GM23338 (cell line): ENCODE measurements around the gene CFAP141. TPM values are rescaled to one million over a fixed set of nuclear protein-coding genes. Genes with fewer than 3 reads are reported as not detected.

Experiments used
- ATAC-seq: fragments of 200-7000 bp; cut with Tn5 transposase; 3 replicates; pipeline ENCODE4 v1.9.1; 2020
- DNase-seq: peaks from one replicate; pipeline ENCODE4 v3.0.0-alpha.2; 2015; ENCODE audit warnings: low spot score
- H2AFZ ChIP-seq: fragments of 200-600 bp; sonication (generic); 2 replicates; pipeline ENCODE4 v1.8.0; 2016; ENCODE audit warnings: antibody characterized with exemption, mild to moderate bottlenecking, moderate library complexity
- H3F3A ChIP-seq: fragments of 200-600 bp; sonication (generic); replicated peaks from 2 replicates; pipeline ENCODE4 v1.8.0; 2017; ENCODE audit warnings: antibody characterized with exemption, mixed run types, low read depth
- H3K27ac ChIP-seq: fragments of 200-600 bp; sonication (generic); 2 replicates; pipeline ENCODE4 v1.6.1; 2016; ENCODE audit warnings: low read depth
- H3K27me3 ChIP-seq: fragments of 200-600 bp; sonication (generic); 2 replicates; pipeline ENCODE4 v1.8.0; 2016; ENCODE audit warnings: mild to moderate bottlenecking, mixed run types, moderate library complexity; ENCODE audit not compliant: insufficient read depth
- H3K36me3 ChIP-seq: fragments of 200-600 bp; sonication (generic); 2 replicates; pipeline ENCODE4 v1.8.0; 2016; ENCODE audit warnings: mild to moderate bottlenecking; ENCODE audit not compliant: insufficient read depth
- H3K4me1 ChIP-seq: fragments of 200-600 bp; sonication (generic); 2 replicates; pipeline ENCODE4 v1.8.0; 2016; ENCODE audit warnings: mild to moderate bottlenecking, moderate library complexity; ENCODE audit not compliant: insufficient read depth
- H3K4me2 ChIP-seq: fragments of 200-600 bp; sonication (generic); 2 replicates; pipeline ENCODE4 v1.7.1; 2017; ENCODE audit warnings: mixed run types
- H3K4me3 ChIP-seq: fragments of 200-600 bp; sonication (generic); 2 replicates; pipeline ENCODE4 v1.6.1; 2016; ENCODE audit warnings: mixed run types
- H3K79me2 ChIP-seq: fragments of 200-600 bp; sonication (generic); replicated peaks from 2 replicates; pipeline ENCODE4 v1.8.0; 2017; ENCODE audit warnings: mild to moderate bottlenecking; ENCODE audit not compliant: insufficient read depth
- H3K9me2 ChIP-seq: fragments of 200-600 bp; sonication (generic); 2 replicates; pipeline ENCODE4 v1.8.0; 2017; ENCODE audit not compliant: insufficient read depth
- H4K20me1 ChIP-seq: fragments of 200-600 bp; sonication (generic); replicated peaks from 2 replicates; pipeline ENCODE4 v1.8.0; 2017; ENCODE audit warnings: mild to moderate bottlenecking; ENCODE audit not compliant: insufficient read depth
- H3K27ac Mint-ChIP-seq: 2 replicates; pipeline ENCODE4 v1.8.0; 2020; ENCODE audit warnings: inconsistent platforms, mild to moderate bottlenecking, moderate library complexity, mixed read lengths
- H3K27me3 Mint-ChIP-seq: 3 replicates; pipeline ENCODE4 v1.8.0; 2022; ENCODE audit warnings: low read depth, mild to moderate bottlenecking, moderate library complexity, mixed read lengths, inconsistent platforms; ENCODE audit not compliant: insufficient read depth, poor library complexity
- H3K36me3 Mint-ChIP-seq: 3 replicates; pipeline ENCODE4 v1.8.0; 2021; ENCODE audit warnings: low read depth, mild to moderate bottlenecking, inconsistent platforms, moderate library complexity, mixed read lengths
- H3K4me1 Mint-ChIP-seq: 3 replicates; pipeline ENCODE4 v1.8.0; 2020; ENCODE audit warnings: mild to moderate bottlenecking, inconsistent platforms, mixed read lengths
- H3K4me3 Mint-ChIP-seq: 3 replicates; pipeline ENCODE4 v1.8.0; 2021; ENCODE audit warnings: moderate library complexity, mild to moderate bottlenecking, inconsistent platforms, mixed read lengths
- H3K9me3 Mint-ChIP-seq: 3 replicates; pipeline ENCODE4 v1.8.0; 2020; ENCODE audit warnings: moderate library complexity, mild to moderate bottlenecking, inconsistent platforms, mixed read lengths
- CREB1 ChIP-seq: fragments of 250-450 bp; sonication (Bioruptor Pico); IDR thresholded peaks from 2 replicates; pipeline ENCODE4 v1.5.0; 2020; ENCODE audit warnings: low read depth, mild to moderate bottlenecking, moderate library complexity
- EZH2 ChIP-seq: fragments of 200-600 bp; sonication (generic); IDR thresholded peaks from one replicate; pipeline ENCODE4 v1.8.0; 2017; ENCODE audit warnings: antibody characterized with exemption, mild to moderate bottlenecking, low read depth; ENCODE audit not compliant: unreplicated experiment
- EZH2phosphoT487 ChIP-seq: fragments of 200-600 bp; sonication (generic); IDR thresholded peaks from one replicate; pipeline ENCODE4 v1.8.1; 2018; ENCODE audit warnings: antibody characterized with exemption; ENCODE audit not compliant: unreplicated experiment
- JUNB ChIP-seq: IDR thresholded peaks from one replicate; pipeline ENCODE4 v1.6.1; 2016; ENCODE audit warnings: antibody characterized with exemption; ENCODE audit not compliant: unreplicated experiment
- NANOG ChIP-seq: IDR thresholded peaks from 2 replicates; pipeline ENCODE4 v1.6.1; 2016; ENCODE audit warnings: antibody characterized with exemption, borderline replicate concordance
- ZNF114 ChIP-seq: fragments of 250-450 bp; sonication (Bioruptor Pico); IDR thresholded peaks from 2 replicates; pipeline ENCODE4 v1.5.0; 2020; ENCODE audit warnings: mild to moderate bottlenecking, moderate library complexity
- polyA plus RNA-seq: library from polyadenylated mRNA; unstranded; fragments of >200 nt; fragmentation: Nextera tagmentation; extraction: Ambion mirVana; gene quantifications from 2 replicates; pipeline ENCODE4 v1.2.1, GENCODE V29; 2016
- total RNA-seq: library from RNA; depleted of rRNA; stranded (reverse); fragments of >200 nt; shearing (Covaris generic); gene quantifications from 2 replicates; pipeline ENCODE4 v1.2.3, GENCODE V29; 2014
- TF ChIP-seq, protein P1 (sequence below), 2 experiments: fragments of 200-600 bp in 1 of 2; sonication (generic) in 1 of 2; conservative IDR thresholded peaks; 2 replicates each; pipeline versions ENCODE4 v1.5.1 to v1.6.1; 2016 to 2017; ENCODE audit warnings: antibody characterized with exemption in 2 of 2, low read depth in 2 of 2, mild to moderate bottlenecking in 2 of 2, moderate library complexity in 1 of 2
- TF ChIP-seq, protein P2 (sequence below): IDR thresholded peaks from one replicate; pipeline ENCODE4 v1.6.1; 2018; ENCODE audit warnings: antibody characterized with exemption; ENCODE audit not compliant: unreplicated experiment
- TF ChIP-seq, protein P3 (sequence below): fragments of 250-450 bp; sonication (Bioruptor Pico); IDR thresholded peaks from 2 replicates; pipeline ENCODE4 v1.5.0; 2020; ENCODE audit warnings: mild to moderate bottlenecking, moderate library complexity

Gene CFAP141
- total and polyA plus RNA-seq, 2 experiments from 2014 or later = not detected

DNA sequence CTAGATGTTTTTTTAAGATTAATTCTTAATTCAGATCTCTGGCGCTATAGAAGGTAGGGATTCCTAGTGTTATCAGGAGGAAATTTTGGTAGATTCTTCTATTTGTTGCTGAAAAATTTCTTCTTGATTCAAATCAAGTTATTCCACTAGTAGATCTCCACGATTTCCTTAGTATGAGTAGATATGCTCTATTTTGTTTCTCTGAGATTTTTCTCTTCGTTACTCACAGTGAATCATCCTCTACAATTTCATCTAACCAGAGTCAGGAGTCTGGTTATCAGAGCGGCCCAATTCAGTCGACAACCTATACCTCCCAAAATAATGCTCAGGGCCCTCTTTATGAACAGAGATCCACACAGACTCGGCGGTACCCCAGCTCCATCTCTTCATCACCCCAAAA lies 47.5 kb upstream of the CFAP141 start:
- no peak overlapping the region for H3K27ac ChIP-seq
- ATAC-seq (no peak), DNase-seq (no peak)
- peaks cover 13% of the 10 kb centered on the region; the same call in 1 of the 2 replicates for H3K79me2 ChIP-seq
- no peaks in the 10 kb centered on the region for H3K4me1 ChIP-seq
- no peak overlapping the region for H2AFZ ChIP-seq
- Mint-ChIP-seq H3K27me3 (peaks cover 2% of the 10 kb centered on the region), H3K4me3 (no peak overlapping the region), H3K4me1 (no peaks in the 10 kb centered on the region), H3K36me3 (peaks cover 97% of the 10 kb centered on the region), H3K9me3 (no peaks in the 10 kb centered on the region), H3K27ac (no peak overlapping the region)
- H4K20me1 ChIP-seq = peaks cover 20% of the 10 kb centered on the region
- no peaks in the 10 kb centered on the region for H3K27me3 ChIP-seq
- no peak overlapping the region for H3K4me3 ChIP-seq
- no peak overlapping the region for H3K4me2 ChIP-seq
- TF ChIP-seq, protein P1, sequence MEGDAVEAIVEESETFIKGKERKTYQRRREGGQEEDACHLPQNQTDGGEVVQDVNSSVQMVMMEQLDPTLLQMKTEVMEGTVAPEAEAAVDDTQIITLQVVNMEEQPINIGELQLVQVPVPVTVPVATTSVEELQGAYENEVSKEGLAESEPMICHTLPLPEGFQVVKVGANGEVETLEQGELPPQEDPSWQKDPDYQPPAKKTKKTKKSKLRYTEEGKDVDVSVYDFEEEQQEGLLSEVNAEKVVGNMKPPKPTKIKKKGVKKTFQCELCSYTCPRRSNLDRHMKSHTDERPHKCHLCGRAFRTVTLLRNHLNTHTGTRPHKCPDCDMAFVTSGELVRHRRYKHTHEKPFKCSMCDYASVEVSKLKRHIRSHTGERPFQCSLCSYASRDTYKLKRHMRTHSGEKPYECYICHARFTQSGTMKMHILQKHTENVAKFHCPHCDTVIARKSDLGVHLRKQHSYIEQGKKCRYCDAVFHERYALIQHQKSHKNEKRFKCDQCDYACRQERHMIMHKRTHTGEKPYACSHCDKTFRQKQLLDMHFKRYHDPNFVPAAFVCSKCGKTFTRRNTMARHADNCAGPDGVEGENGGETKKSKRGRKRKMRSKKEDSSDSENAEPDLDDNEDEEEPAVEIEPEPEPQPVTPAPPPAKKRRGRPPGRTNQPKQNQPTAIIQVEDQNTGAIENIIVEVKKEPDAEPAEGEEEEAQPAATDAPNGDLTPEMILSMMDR (conservative IDR thresholded peaks at IDR 0.05; ENCODE audit: low read depth in 2 of 2) = no peak
- no peak for TF ChIP-seq EZH2
- TF ChIP-seq ZNF114 (CRISPR knock-in tag) = no peak
- TF ChIP-seq NANOG = no peak
- TF ChIP-seq CREB1 (CRISPR knock-in tag) = no peak
- TF ChIP-seq, protein P2, sequence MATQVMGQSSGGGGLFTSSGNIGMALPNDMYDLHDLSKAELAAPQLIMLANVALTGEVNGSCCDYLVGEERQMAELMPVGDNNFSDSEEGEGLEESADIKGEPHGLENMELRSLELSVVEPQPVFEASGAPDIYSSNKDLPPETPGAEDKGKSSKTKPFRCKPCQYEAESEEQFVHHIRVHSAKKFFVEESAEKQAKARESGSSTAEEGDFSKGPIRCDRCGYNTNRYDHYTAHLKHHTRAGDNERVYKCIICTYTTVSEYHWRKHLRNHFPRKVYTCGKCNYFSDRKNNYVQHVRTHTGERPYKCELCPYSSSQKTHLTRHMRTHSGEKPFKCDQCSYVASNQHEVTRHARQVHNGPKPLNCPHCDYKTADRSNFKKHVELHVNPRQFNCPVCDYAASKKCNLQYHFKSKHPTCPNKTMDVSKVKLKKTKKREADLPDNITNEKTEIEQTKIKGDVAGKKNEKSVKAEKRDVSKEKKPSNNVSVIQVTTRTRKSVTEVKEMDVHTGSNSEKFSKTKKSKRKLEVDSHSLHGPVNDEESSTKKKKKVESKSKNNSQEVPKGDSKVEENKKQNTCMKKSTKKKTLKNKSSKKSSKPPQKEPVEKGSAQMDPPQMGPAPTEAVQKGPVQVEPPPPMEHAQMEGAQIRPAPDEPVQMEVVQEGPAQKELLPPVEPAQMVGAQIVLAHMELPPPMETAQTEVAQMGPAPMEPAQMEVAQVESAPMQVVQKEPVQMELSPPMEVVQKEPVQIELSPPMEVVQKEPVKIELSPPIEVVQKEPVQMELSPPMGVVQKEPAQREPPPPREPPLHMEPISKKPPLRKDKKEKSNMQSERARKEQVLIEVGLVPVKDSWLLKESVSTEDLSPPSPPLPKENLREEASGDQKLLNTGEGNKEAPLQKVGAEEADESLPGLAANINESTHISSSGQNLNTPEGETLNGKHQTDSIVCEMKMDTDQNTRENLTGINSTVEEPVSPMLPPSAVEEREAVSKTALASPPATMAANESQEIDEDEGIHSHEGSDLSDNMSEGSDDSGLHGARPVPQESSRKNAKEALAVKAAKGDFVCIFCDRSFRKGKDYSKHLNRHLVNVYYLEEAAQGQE = no peak
- TF ChIP-seq EZH2phosphoT487 = no peak
- peaks cover 97% of the 10 kb centered on the region for H3K36me3 ChIP-seq
- H3F3A ChIP-seq = peaks cover 29% of the 10 kb centered on the region; the same call in 1 of the 2 replicates
- H3K9me2 ChIP-seq = no peaks in the 10 kb centered on the region

DNA sequence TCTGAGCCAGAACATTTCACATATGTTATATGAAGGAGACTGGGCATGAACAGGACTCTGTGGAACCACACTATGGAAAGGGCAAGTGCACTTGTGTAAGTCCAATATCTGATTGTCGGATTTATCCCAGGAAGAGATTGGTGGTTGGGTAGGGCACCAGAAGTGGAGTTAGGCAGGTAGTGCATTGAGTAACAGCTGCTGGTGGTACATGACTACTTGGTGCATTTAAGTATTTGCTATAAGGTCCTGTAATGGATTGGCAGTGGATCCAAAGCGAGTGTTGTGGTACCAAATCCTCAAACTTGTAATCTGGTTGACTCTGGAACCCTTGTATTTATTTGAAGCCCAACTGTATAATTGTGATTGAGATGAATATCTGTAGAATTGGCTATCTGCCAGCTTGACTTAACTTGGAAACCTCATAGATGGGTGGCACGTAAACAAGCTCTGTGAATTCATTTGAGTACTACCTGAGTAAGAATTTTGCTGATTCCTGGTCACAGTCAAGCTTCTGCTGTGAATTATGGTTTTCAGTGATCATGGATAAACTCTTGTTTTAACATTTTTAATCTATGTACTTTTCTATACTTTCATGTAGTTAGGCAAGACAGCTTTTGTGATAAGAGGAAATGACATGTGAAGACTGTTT lies 35.7 kb upstream of the CFAP141 start:
- Histone ChIP-seq H4K20me1 (peaks cover 76% of the 10 kb centered on the region), H3K4me1 (no peaks in the 10 kb centered on the region), H3K4me2 (no peak overlapping the region), H3K27ac (no peak overlapping the region), H3F3A (peaks cover 14% of the 10 kb centered on the region), H3K27me3 (no peaks in the 10 kb centered on the region), H3K36me3 (peaks cover 89% of the 10 kb centered on the region), H3K9me2 (no peaks in the 10 kb centered on the region), H2AFZ (no peak overlapping the region), H3K79me2 (peaks cover 62% of the 10 kb centered on the region), H3K4me3 (no peak overlapping the region)
- Mint-ChIP-seq H3K27me3 (peaks cover 4% of the 10 kb centered on the region), H3K27ac (no peak overlapping the region), H3K4me1 (no peaks in the 10 kb centered on the region), H3K9me3 (no peaks in the 10 kb centered on the region), H3K36me3 (peaks cover 96% of the 10 kb centered on the region), H3K4me3 (no peak overlapping the region)
- DNase-seq (no peak), ATAC-seq (no peak)
- no peak for TF ChIP-seq JUNB
- TF ChIP-seq, protein P3, sequence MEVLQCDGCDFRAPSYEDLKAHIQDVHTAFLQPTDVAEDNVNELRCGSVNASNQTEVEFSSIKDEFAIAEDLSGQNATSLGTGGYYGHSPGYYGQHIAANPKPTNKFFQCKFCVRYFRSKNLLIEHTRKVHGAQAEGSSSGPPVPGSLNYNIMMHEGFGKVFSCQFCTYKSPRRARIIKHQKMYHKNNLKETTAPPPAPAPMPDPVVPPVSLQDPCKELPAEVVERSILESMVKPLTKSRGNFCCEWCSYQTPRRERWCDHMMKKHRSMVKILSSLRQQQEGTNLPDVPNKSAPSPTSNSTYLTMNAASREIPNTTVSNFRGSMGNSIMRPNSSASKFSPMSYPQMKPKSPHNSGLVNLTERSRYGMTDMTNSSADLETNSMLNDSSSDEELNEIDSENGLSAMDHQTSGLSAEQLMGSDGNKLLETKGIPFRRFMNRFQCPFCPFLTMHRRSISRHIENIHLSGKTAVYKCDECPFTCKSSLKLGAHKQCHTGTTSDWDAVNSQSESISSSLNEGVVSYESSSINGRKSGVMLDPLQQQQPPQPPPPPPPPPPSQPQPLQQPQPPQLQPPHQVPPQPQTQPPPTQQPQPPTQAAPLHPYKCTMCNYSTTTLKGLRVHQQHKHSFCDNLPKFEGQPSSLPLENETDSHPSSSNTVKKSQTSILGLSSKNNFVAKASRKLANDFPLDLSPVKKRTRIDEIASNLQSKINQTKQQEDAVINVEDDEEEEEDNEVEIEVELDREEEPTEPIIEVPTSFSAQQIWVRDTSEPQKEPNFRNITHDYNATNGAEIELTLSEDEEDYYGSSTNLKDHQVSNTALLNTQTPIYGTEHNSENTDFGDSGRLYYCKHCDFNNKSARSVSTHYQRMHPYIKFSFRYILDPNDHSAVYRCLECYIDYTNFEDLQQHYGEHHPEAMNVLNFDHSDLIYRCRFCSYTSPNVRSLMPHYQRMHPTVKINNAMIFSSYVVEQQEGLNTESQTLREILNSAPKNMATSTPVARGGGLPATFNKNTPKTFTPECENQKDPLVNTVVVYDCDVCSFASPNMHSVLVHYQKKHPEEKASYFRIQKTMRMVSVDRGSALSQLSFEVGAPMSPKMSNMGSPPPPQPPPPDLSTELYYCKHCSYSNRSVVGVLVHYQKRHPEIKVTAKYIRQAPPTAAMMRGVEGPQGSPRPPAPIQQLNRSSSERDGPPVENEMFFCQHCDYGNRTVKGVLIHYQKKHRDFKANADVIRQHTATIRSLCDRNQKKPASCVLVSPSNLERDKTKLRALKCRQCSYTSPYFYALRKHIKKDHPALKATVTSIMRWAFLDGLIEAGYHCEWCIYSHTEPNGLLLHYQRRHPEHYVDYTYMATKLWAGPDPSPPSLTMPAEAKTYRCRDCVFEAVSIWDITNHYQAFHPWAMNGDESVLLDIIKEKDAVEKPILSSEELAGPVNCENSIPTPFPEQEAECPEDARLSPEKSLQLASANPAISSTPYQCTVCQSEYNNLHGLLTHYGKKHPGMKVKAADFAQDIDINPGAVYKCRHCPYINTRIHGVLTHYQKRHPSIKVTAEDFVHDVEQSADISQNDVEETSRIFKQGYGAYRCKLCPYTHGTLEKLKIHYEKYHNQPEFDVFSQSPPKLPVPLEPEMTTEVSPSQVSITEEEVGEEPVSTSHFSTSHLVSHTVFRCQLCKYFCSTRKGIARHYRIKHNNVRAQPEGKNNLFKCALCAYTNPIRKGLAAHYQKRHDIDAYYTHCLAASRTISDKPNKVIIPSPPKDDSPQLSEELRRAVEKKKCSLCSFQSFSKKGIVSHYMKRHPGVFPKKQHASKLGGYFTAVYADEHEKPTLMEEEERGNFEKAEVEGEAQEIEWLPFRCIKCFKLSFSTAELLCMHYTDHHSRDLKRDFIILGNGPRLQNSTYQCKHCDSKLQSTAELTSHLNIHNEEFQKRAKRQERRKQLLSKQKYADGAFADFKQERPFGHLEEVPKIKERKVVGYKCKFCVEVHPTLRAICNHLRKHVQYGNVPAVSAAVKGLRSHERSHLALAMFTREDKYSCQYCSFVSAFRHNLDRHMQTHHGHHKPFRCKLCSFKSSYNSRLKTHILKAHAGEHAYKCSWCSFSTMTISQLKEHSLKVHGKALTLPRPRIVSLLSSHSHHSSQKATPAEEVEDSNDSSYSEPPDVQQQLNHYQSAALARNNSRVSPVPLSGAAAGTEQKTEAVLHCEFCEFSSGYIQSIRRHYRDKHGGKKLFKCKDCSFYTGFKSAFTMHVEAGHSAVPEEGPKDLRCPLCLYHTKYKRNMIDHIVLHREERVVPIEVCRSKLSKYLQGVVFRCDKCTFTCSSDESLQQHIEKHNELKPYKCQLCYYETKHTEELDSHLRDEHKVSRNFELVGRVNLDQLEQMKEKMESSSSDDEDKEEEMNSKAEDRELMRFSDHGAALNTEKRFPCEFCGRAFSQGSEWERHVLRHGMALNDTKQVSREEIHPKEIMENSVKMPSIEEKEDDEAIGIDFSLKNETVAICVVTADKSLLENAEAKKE (CRISPR knock-in tag) = no peak
- no peak for TF ChIP-seq EZH2
